GM12878 (cell line): ENCODE measurements around the gene NFATC3.

ENCODE experiments used
- CHD4 ChIP-seq: fragments of 200-600 bp; sonication (generic); IDR thresholded peaks from 2 replicates; pipeline ENCODE4 v1.6.1; 2016; ENCODE audit warnings: mild to moderate bottlenecking
- GABPA ChIP-seq: IDR thresholded peaks from 2 replicates; pipeline ENCODE4 v1.6.1; 2014; ENCODE audit warnings: antibody characterized with exemption, low read depth, mild to moderate bottlenecking, inconsistent platforms
- HDGF ChIP-seq: fragments of 450-650 bp; IDR thresholded peaks from 2 replicates; pipeline ENCODE4 v1.6.1; 2016; ENCODE audit warnings: antibody characterized with exemption
- IKZF1 ChIP-seq: fragments of 450-650 bp; conservative IDR thresholded peaks from 2 replicates; pipeline ENCODE4 v1.6.1; 2017; ENCODE audit warnings: antibody characterized with exemption, mild to moderate bottlenecking
- NR2C2 ChIP-seq: IDR thresholded peaks from 2 replicates; pipeline ENCODE4 v1.6.1; 2011; ENCODE audit warnings: borderline replicate concordance, low read depth; ENCODE audit not compliant: control insufficient read depth, insufficient read length
- POLR2AphosphoS5 ChIP-seq: IDR thresholded peaks from 2 replicates; pipeline ENCODE4 v1.6.1; 2011; ENCODE audit warnings: mild to moderate bottlenecking, low read length, inconsistent platforms
- SIN3A ChIP-seq: IDR thresholded peaks from 2 replicates; pipeline ENCODE4 v1.6.1; 2012; ENCODE audit warnings: low read depth, low read length, improper control_type of control experiment
- SP1 ChIP-seq: IDR thresholded peaks from one replicate; pipeline ENCODE4 v1.6.1; 2011; ENCODE audit warnings: low read depth, low read length
- STAT1 ChIP-seq: fragments of 450-650 bp; conservative IDR thresholded peaks from 2 replicates; pipeline ENCODE4 v1.6.1; 2014; ENCODE audit warnings: antibody characterized with exemption, mild to moderate bottlenecking
- TAF1 ChIP-seq: IDR thresholded peaks from 2 replicates; pipeline ENCODE4 v1.6.1; 2011; ENCODE audit warnings: mild to moderate bottlenecking, low read depth, low read length, borderline replicate concordance
- ZBTB33 ChIP-seq: fragments of 450-650 bp; IDR thresholded peaks from 2 replicates; pipeline ENCODE4 v1.6.1; 2017; ENCODE audit warnings: mild to moderate bottlenecking
- ZNF592 ChIP-seq: fragments of 450-650 bp; IDR thresholded peaks from 2 replicates; pipeline ENCODE4 v1.6.1; 2017; ENCODE audit warnings: mild to moderate bottlenecking, moderate library complexity
- ZNF687 ChIP-seq: fragments of 450-650 bp; IDR thresholded peaks from 2 replicates; pipeline ENCODE4 v1.6.1; 2017; ENCODE audit warnings: mild to moderate bottlenecking, moderate library complexity

- TF ChIP-seq SP1 (no peak), POLR2AphosphoS5 (no peak), ZBTB33 (no peak), HDGF (peak; percentile 92), GABPA (no peak), STAT1 (no peak), CHD4 (no peak), TAF1 (0 out of 2 replicates have a peak, but pooled peaks have one; percentile 47), ZNF687 (no peak), IKZF1 (no peak), NR2C2 (no peak), ZNF592 (no peak), SIN3A (no peak)
These were observed 178.5 kb downstream of the NFATC3 start for GRCh38 chr16:68263559-68264127.
